Adrenal gland (tissue), 5 donors: Measurements from ENCODE around the gene SPATA3.

Experiments used
- CTCF ChIP-seq, 6 experiments: fragments of 450-650 bp in 4 of 6; fragments of 200-600 bp in 2 of 6; sonication (generic) in 1 of 6; IDR thresholded peaks; 1 replicate in 5 of 6; 2 replicates in 1 of 6; pipeline versions ENCODE4 v1.5.1 to v1.8.0; 2016 to 2021; ENCODE audit warnings: antibody characterized with exemption in 6 of 6, mild to moderate bottlenecking in 2 of 6, moderate library complexity in 1 of 6
- POLR2A ChIP-seq, 2 donors: fragments of 450-650 bp; IDR thresholded peaks; one replicate each; pipeline ENCODE4 v1.6.1; 2017; ENCODE audit warnings: antibody characterized with exemption in 2 of 2, mild to moderate bottlenecking in 2 of 2, moderate library complexity in 1 of 2
- donor health status: DM: no; HTN: no; CAD: no.

DNA sequence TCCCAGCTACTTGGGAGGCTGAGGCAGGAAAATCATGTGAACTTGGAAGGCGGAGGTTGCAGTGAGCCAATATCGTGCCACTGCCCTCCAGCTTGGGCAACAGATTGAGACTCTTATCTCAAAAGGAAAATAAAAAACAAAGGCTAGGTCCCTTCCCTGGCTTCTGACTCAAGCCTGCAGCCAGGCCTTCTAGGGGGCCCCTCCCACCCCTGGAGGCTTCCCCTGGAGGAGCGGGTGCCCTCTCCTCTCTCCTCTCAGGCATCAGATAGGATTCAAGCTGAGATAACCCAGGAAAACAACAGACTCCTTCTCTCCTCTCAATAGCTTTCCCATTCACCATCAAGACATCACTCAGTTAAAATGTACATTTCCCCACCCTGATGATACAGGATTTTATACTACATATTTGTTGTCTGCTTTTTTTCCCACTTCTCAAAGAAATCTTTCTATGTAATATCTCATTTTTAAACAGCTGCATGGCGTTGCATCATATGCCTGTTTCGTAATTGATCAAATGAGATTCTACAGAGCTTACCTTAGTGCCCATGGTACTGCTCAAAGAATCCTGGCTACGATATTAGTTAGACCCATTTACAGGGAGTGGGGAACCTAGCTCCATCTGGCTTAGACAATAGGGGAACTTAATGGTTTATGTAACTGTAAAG, 20.8 kb downstream of the SPATA3 start:
- TF ChIP-seq CTCF (IDR thresholded peaks at IDR 0.05) (no peak), POLR2A (IDR thresholded peaks at IDR 0.05) (no peak)
